ENCODE measurements around the gene TGOLN2.

DNA sequence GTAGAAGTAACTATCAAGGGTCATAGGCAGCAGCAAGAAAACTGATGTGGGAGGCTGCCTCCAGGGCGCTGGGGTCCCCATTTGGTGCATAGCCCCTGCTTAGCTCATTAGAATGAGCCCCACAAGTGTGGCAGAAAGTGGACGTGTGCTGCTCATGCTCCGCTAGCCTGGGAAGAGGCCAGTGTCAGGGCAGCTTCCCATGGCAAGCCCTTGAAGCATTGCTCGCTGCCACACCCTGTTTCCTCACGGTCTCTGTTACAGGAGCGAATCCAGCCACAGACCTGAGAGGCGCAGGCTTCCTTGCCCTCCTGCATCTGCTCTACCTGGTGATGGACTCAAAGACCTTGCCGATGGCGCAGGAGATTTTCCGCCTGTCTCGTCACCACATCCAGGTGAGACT, 49.3 kb upstream of the TGOLN2 start:
- TF ChIP-seq, protein P1, sequence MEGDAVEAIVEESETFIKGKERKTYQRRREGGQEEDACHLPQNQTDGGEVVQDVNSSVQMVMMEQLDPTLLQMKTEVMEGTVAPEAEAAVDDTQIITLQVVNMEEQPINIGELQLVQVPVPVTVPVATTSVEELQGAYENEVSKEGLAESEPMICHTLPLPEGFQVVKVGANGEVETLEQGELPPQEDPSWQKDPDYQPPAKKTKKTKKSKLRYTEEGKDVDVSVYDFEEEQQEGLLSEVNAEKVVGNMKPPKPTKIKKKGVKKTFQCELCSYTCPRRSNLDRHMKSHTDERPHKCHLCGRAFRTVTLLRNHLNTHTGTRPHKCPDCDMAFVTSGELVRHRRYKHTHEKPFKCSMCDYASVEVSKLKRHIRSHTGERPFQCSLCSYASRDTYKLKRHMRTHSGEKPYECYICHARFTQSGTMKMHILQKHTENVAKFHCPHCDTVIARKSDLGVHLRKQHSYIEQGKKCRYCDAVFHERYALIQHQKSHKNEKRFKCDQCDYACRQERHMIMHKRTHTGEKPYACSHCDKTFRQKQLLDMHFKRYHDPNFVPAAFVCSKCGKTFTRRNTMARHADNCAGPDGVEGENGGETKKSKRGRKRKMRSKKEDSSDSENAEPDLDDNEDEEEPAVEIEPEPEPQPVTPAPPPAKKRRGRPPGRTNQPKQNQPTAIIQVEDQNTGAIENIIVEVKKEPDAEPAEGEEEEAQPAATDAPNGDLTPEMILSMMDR (IDR thresholded peaks at IDR 0.05): no peak
- no peak for TF ChIP-seq POLR2A (IDR thresholded peaks at IDR 0.05; ENCODE audit: low read depth)
- no peak for TF ChIP-seq EP300 (IDR thresholded peaks at IDR 0.05)
